Brain microvascular endothelial cell (primary cell): ENCODE data around the gene DGCR2.

Source experiments
- DNase-seq: peaks from one replicate; pipeline ENCODE4 v3.0.0-alpha.2; 2020
- H3K27ac ChIP-seq: fragments of 250-450 bp; sonication (Bioruptor Pico); 2 replicates; pipeline ENCODE4 v1.5.1; 2020; ENCODE audit warnings: mild to moderate bottlenecking, moderate library complexity
- H3K27me3 ChIP-seq: fragments of 250-450 bp; sonication (Bioruptor Pico); replicated peaks from 2 replicates; pipeline ENCODE4 v1.5.1; 2020; ENCODE audit warnings: mild to moderate bottlenecking
- H3K36me3 ChIP-seq: fragments of 250-450 bp; sonication (Bioruptor Pico); replicated peaks from 2 replicates; pipeline ENCODE4 v1.5.1; 2020; ENCODE audit warnings: mild to moderate bottlenecking
- H3K4me3 ChIP-seq: 2 replicates; pipeline ENCODE4 v1.5.1; 2011; ENCODE audit warnings: low read depth, mild to moderate bottlenecking, control low read depth, low read length, moderate library complexity
- in situ Hi-C: cut with HindIII; loops from 2 replicates; pipeline ENCODE4 v1.10.0; 2017; ENCODE audit warnings: low sequenced_read_pairs, low pct_ligation_motif_present
- TF ChIP-seq, protein P1 (sequence below): IDR thresholded peaks from 2 replicates; pipeline ENCODE4 v1.5.1; 2011; ENCODE audit warnings: low read depth, mild to moderate bottlenecking, moderate library complexity, low read length, control low read depth, inconsistent platforms; ENCODE audit errors: missing control alignments

Gene DGCR2

DNA sequence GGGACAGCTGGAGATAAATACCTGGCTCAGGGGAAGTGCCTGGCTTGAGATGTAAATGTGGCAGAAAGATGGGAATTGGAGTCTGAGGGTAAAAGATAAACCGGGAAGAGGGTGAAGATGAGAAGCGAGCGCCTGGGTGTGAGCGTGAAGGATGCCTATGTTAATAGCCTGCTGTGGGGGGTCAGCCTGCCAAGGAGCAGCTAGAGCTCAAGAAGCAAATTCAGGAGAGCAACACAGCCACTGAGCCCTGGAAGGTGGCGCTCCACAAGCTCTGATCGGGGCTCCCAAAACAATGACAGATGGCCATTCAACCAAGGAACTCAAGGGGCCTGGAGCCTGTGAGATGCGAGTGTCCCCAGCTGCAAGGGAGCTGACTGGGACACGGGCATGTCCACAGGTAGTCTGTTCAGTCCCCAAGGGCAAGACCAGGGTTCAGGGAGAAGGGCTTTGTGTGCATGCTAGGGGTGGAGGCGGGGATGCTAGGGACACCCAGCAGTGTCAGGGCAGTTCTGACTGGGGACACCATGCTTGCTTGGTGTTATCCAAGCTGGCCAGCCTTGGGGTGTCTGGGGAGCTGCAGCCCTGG lies 25.1 kb upstream of the DGCR2 start:
- Histone ChIP-seq H3K27ac (no peak overlapping the region), H3K36me3 (peaks cover 5% of the 10 kb centered on the region), H3K27me3 (peaks cover 48% of the 10 kb centered on the region), H3K4me3 (no peak overlapping the region)
- in situ Hi-C loops, result no loop called here
- TF ChIP-seq, protein P1, sequence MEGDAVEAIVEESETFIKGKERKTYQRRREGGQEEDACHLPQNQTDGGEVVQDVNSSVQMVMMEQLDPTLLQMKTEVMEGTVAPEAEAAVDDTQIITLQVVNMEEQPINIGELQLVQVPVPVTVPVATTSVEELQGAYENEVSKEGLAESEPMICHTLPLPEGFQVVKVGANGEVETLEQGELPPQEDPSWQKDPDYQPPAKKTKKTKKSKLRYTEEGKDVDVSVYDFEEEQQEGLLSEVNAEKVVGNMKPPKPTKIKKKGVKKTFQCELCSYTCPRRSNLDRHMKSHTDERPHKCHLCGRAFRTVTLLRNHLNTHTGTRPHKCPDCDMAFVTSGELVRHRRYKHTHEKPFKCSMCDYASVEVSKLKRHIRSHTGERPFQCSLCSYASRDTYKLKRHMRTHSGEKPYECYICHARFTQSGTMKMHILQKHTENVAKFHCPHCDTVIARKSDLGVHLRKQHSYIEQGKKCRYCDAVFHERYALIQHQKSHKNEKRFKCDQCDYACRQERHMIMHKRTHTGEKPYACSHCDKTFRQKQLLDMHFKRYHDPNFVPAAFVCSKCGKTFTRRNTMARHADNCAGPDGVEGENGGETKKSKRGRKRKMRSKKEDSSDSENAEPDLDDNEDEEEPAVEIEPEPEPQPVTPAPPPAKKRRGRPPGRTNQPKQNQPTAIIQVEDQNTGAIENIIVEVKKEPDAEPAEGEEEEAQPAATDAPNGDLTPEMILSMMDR, result no peak
- DNase-seq, result no peak

DNA sequence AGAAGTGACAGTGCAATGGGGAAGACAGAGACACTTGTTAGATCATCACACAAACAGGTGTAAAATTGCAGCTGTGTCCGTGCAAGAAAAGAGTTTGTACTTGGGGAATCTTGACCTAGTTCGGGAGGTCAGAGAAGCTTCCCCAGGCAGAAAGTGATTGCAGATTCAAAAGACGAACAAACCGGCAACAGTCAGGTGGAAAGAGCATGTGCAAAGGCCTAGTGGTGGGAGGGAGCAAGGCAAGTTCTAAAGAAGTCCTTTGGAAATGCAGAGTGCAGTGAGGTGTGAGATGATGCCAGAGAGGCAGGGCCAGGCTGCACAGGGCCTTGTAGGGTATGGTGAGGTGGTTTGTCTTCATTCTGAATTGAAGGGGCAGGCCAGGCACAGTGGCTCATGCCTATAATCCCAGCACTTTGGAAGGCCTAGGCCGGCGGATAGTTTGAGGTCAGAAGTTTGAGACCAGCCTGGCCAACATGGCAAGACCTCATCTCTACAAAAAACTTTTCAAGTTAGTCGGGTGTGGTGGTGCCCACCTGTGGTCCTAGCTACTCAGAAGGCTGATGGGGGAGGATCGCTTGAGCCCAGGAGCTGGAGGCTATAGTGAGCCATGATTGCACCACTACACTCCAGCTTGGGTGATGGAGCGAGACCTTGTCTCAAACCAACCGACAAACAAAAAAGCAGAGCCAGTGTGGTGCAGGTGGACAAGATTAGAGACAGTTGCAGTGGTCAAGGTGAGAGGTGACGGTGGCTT lies 24.2 kb upstream of the DGCR2 start:
- TF ChIP-seq, protein P1, result no peak
- no peak overlapping the region for H3K27ac ChIP-seq
- DNase-seq, result no peak
- in situ Hi-C loops, result no loop called here
- H3K27me3 ChIP-seq, result peaks cover 39% of the 10 kb centered on the region
- no peak overlapping the region for H3K4me3 ChIP-seq
- H3K36me3 ChIP-seq, result peaks cover 9% of the 10 kb centered on the region

DNA sequence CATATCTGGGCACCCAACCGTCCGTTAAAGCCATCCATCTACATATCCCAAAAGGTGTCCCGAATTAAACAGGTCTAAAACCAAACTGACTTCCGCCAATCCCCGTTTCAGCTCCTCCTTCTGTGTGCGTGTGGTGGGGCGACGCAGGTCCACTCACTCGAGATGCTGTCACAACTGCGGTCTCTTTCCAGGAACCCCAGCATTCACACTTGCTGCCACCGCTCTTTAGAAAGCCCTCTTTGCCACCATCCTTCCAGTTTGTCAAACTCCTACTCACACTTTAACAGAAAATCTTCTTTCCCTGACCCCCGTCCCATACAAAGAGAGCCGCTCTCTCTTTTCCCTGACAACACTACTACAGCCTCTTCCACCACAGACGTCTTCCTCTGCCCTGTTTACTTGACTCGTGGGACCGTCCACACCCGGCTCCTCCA lies 21.8 kb upstream of the DGCR2 start:
- Histone ChIP-seq H3K36me3 (peaks cover 31% of the 10 kb centered on the region), H3K27ac (peak overlapping the region; percentile 28), H3K27me3 (peaks cover 20% of the 10 kb centered on the region), H3K4me3 (peak overlapping the region; percentile 88)
- TF ChIP-seq, protein P1, result no peak
- in situ Hi-C loops, result no loop called here
- DNase-seq, result no peak

DNA sequence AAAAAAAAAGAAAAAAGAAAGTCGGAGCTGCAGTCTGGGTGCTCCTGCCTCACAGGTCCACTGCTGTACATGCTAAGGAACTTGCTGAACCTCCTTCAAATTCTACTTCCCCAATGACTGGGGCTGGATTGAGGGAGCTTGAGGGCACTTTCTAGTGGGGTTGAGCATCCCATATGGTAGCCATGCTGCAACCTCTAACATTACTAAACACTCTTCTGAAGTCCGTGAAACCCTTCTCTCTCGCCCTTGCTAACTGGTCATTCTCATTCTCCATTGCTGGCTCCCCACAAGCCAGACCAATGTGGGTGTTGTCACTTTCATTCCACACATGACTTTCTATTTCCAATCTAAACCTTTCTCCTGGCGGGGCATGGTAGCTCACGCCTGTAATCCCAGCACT lies 21.0 kb upstream of the DGCR2 start:
- TF ChIP-seq, protein P1, result no peak
- Histone ChIP-seq H3K4me3 (no peak overlapping the region), H3K27me3 (peaks cover 13% of the 10 kb centered on the region), H3K36me3 (peaks cover 39% of the 10 kb centered on the region), H3K27ac (no peak overlapping the region)
- DNase-seq, result no peak
- in situ Hi-C loops, result no loop called here

DNA sequence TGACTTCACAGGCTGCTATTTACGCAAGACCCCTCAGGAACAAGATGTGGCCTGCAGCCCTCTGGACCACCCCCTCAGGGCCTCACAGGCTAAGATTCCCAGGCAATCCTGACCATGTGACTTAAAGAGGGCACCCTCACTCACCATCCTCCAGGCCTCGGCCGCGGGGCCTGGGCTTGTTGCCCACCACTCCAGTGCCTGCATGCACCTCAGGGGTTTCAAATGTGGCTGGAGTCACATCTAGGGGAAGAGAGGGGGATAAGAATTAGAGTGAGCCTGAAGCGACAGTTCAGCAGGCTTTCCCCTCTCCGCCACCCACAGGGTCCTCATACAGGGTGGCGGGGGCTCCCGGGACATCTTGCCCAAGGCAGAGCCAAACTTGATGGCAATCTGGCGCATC lies 20.2 kb upstream of the DGCR2 start:
- TF ChIP-seq, protein P1, result no peak
- Histone ChIP-seq H3K36me3 (peaks cover 47% of the 10 kb centered on the region), H3K27ac (no peak overlapping the region), H3K4me3 (no peak overlapping the region), H3K27me3 (peaks cover 6% of the 10 kb centered on the region)
- DNase-seq, result no peak
- in situ Hi-C loops, result no loop called here
